GM13977 (cell line): ENCODE results near the gene ANAPC4.

Experiments used
- DNase-seq: peaks from one replicate; pipeline ENCODE4 v3.0.0; 2012; ENCODE audit warnings: low spot score
- CTCF ChIP-seq: IDR thresholded peaks from 2 replicates; pipeline ENCODE4 v1.5.1; 2012; ENCODE audit warnings: mild to moderate bottlenecking, control low read depth; ENCODE audit not compliant: insufficient read depth; ENCODE audit errors: extremely low read depth, missing control alignments
- in situ Hi-C: fragments of 300-500 bp; cut with MboI; formaldehyde crosslinking; loops from one replicate; pipeline ENCODE4 v1.12.0; 2022; ENCODE audit warnings: low sequenced_read_pairs, low pct_unique_long_range_greater_than_20kb, mixed read lengths, inconsistent platforms; ENCODE audit not compliant: unreplicated experiment

The ANAPC4 gene

GRCh38 chr4:25399510-25399909 lies 22.4 kb downstream of the ANAPC4 start:
- no peak for DNase-seq
- no peak for TF ChIP-seq CTCF
- in situ Hi-C loops, result no loop called here

GRCh38 chr4:25401066-25401465 lies 24.0 kb downstream of the ANAPC4 start:
- DNase-seq, result no peak
- in situ Hi-C loops, result no loop called here
- no peak for TF ChIP-seq CTCF

GRCh38 chr4:25402521-25402920 lies 25.5 kb downstream of the ANAPC4 start:
- DNase-seq, result no peak
- in situ Hi-C loops, result no loop called here

GRCh38 chr4:25403699-25404098 lies 26.6 kb downstream of the ANAPC4 start:
- TF ChIP-seq CTCF, result no peak
- DNase-seq, result no peak
- in situ Hi-C loops, result no loop called here

More at GRCh38 chr4:25402521-25402920, 25.5 kb downstream of the ANAPC4 start:
- TF ChIP-seq CTCF, result no peak

- no peak for DNase-seq
- no peak for TF ChIP-seq CTCF
- in situ Hi-C loops, result no loop called here
These were observed 28.4 kb downstream of the ANAPC4 start for GRCh38 chr4:25405453-25405852.

- no peak for TF ChIP-seq CTCF
- no peak for DNase-seq
- in situ Hi-C loops, result no loop called here
These were observed 29.1 kb downstream of the ANAPC4 start for GRCh38 chr4:25406081-25406692.

GRCh38 chr4:25410820-25411529 lies 33.9 kb downstream of the ANAPC4 start:
- in situ Hi-C loops, result no loop called here
- no peak for DNase-seq
- no peak for TF ChIP-seq CTCF
